Astrocyte of the cerebellum (primary cell): Measurements from ENCODE around the gene LDLRAP1.

Source experiments
- DNase-seq: peaks from one replicate; pipeline ENCODE4 v3.0.0-alpha.2; 2011; ENCODE audit warnings: low read depth
- H3K4me3 ChIP-seq: 2 replicates; pipeline ENCODE4 v1.5.1; 2011; ENCODE audit warnings: mild to moderate bottlenecking, low read depth, low read length, moderate library complexity
- CTCF ChIP-seq: IDR thresholded peaks from 2 replicates; pipeline ENCODE4 v1.5.1; 2012; ENCODE audit warnings: low read length, low read depth, moderate library complexity, mild to moderate bottlenecking; ENCODE audit errors: missing control alignments
- in situ Hi-C: cut with HindIII; loops from 2 replicates; pipeline ENCODE4 v1.10.0; 2017; ENCODE audit warnings: low sequenced_read_pairs

Gene LDLRAP1

GRCh38 chr1:25517476-25518394 lies 25.7 kb upstream of the LDLRAP1 start:
- DNase-seq: no peak
- TF ChIP-seq CTCF: no peak
- in situ Hi-C loops: no loop called here
- H3K4me3 ChIP-seq: no peak overlapping the region

- DNase-seq: peak; percentile 48
- no peak for TF ChIP-seq CTCF
- in situ Hi-C loops: loop anchor here (10.0 kb wide), 1 partner anchor 265 kb away; no protein-coding TSS in a partner anchor
- H3K4me3 ChIP-seq: no peak overlapping the region
Measured at GRCh38 chr1:25519624-25520023, 23.8 kb upstream of the LDLRAP1 start.

GRCh38 chr1:25520446-25521061 lies 22.9 kb upstream of the LDLRAP1 start:
- peak; percentile 53 for DNase-seq
- TF ChIP-seq CTCF: peak; percentile 73
- in situ Hi-C loops: loop anchor here (10.0 kb wide), 1 partner anchor 264 kb away; no protein-coding TSS in a partner anchor
- no peak overlapping the region for H3K4me3 ChIP-seq

GRCh38 chr1:25522031-25522655 lies 21.3 kb upstream of the LDLRAP1 start:
- in situ Hi-C loops: loop anchor here (10.0 kb wide), 1 partner anchor 263 kb away; no protein-coding TSS in a partner anchor
- DNase-seq: no peak
- no peak for TF ChIP-seq CTCF
- no peak overlapping the region for H3K4me3 ChIP-seq

- no peak overlapping the region for H3K4me3 ChIP-seq
- peak; percentile 51 for TF ChIP-seq CTCF
- no peak for DNase-seq
- in situ Hi-C loops: loop anchor here (10.0 kb wide), 1 partner anchor 261 kb away; no protein-coding TSS in a partner anchor
Measured at GRCh38 chr1:25523542-25523941, 19.9 kb upstream of the LDLRAP1 start.

GRCh38 chr1:25524568-25525360 lies 18.6 kb upstream of the LDLRAP1 start:
- no peak for TF ChIP-seq CTCF
- in situ Hi-C loops: loop anchor here (10.0 kb wide), 1 partner anchor 260 kb away; no protein-coding TSS in a partner anchor
- H3K4me3 ChIP-seq: no peak overlapping the region
- no peak for DNase-seq
